Memory B cell (primary cell): ENCODE measurements around the gene RNF111.

Experiments used
- ATAC-seq: fragments of 150-1000 bp; cut with Tn5 transposase; 2 replicates; pipeline ENCODE4 v1.10.0; 2021; ENCODE audit warnings: low read depth, mild to moderate bottlenecking, moderate library complexity
- DNase-seq, 2 donors: peaks; one replicate each; pipeline ENCODE4 v3.0.0; 2022; ENCODE audit warnings: low spot score in 2 of 2
- H3K27ac Mint-ChIP-seq: one replicate; pipeline ENCODE4 v1.8.0; 2022; ENCODE audit warnings: mild to moderate bottlenecking, moderate library complexity, mixed read lengths
- H3K27me3 Mint-ChIP-seq: one replicate; pipeline ENCODE4 v1.8.0; 2022; ENCODE audit warnings: mixed read lengths
- H3K36me3 Mint-ChIP-seq: one replicate; pipeline ENCODE4 v1.8.0; 2022; ENCODE audit warnings: mild to moderate bottlenecking, mixed read lengths
- H3K4me1 Mint-ChIP-seq: one replicate; pipeline ENCODE4 v1.8.0; 2022; ENCODE audit warnings: mixed read lengths
- H3K4me3 Mint-ChIP-seq: one replicate; pipeline ENCODE4 v1.8.0; 2022; ENCODE audit warnings: mild to moderate bottlenecking, moderate library complexity, mixed read lengths
- H3K9me3 Mint-ChIP-seq: one replicate; pipeline ENCODE4 v1.8.0; 2022; ENCODE audit warnings: mixed read lengths

The RNF111 gene

GRCh38 chr15:59014068-59014467 lies 26.6 kb downstream of the RNF111 start:
- no peak for DNase-seq
- H3K27me3 Mint-ChIP-seq: no peaks in the 10 kb centered on the region
- H3K27ac Mint-ChIP-seq: peak overlapping the region; percentile 58
- no peak for ATAC-seq
- no peak overlapping the region for H3K4me3 Mint-ChIP-seq
- no peaks in the 10 kb centered on the region for H3K9me3 Mint-ChIP-seq
- peaks cover 8% of the 10 kb centered on the region for H3K4me1 Mint-ChIP-seq
- peaks cover 7% of the 10 kb centered on the region for H3K36me3 Mint-ChIP-seq

- H3K9me3 Mint-ChIP-seq: no peaks in the 10 kb centered on the region
- H3K27me3 Mint-ChIP-seq: no peaks in the 10 kb centered on the region
- ATAC-seq: no peak
- H3K4me3 Mint-ChIP-seq: no peak overlapping the region
- peaks cover 10% of the 10 kb centered on the region for H3K36me3 Mint-ChIP-seq
- H3K4me1 Mint-ChIP-seq: peaks cover 9% of the 10 kb centered on the region
- H3K27ac Mint-ChIP-seq: no peak overlapping the region
- DNase-seq: no peak
These were observed 30.0 kb downstream of the RNF111 start for GRCh38 chr15:59017449-59017848.

GRCh38 chr15:59018833-59019232 lies 31.4 kb downstream of the RNF111 start:
- peaks cover 7% of the 10 kb centered on the region for H3K4me1 Mint-ChIP-seq
- H3K9me3 Mint-ChIP-seq: no peaks in the 10 kb centered on the region
- H3K27me3 Mint-ChIP-seq: no peaks in the 10 kb centered on the region

GRCh38 chr15:59020322-59020721 lies 32.9 kb downstream of the RNF111 start:
- peaks cover 7% of the 10 kb centered on the region for H3K4me1 Mint-ChIP-seq
- H3K27me3 Mint-ChIP-seq: no peaks in the 10 kb centered on the region
- no peak for DNase-seq
- H3K9me3 Mint-ChIP-seq: no peaks in the 10 kb centered on the region
- no peak for ATAC-seq
- H3K27ac Mint-ChIP-seq: peak overlapping the region; percentile 38
- H3K36me3 Mint-ChIP-seq: peaks cover 17% of the 10 kb centered on the region
- H3K4me3 Mint-ChIP-seq: no peak overlapping the region

More at GRCh38 chr15:59018833-59019232, 31.4 kb downstream of the RNF111 start:
- no peak overlapping the region for H3K4me3 Mint-ChIP-seq
- peaks cover 12% of the 10 kb centered on the region for H3K36me3 Mint-ChIP-seq
- H3K27ac Mint-ChIP-seq: no peak overlapping the region
- peak; percentile 66 for ATAC-seq
- no peak for DNase-seq

- H3K36me3 Mint-ChIP-seq: peaks cover 14% of the 10 kb centered on the region
- H3K4me1 Mint-ChIP-seq: peaks cover 9% of the 10 kb centered on the region
- no peak for ATAC-seq
- no peak for DNase-seq
- H3K4me3 Mint-ChIP-seq: no peak overlapping the region
- H3K27ac Mint-ChIP-seq: peak overlapping the region; percentile 75
- H3K27me3 Mint-ChIP-seq: no peaks in the 10 kb centered on the region
- H3K9me3 Mint-ChIP-seq: no peaks in the 10 kb centered on the region
These were observed 34.7 kb downstream of the RNF111 start for GRCh38 chr15:59022188-59022587.

- Mint-ChIP-seq H3K9me3 (no peaks in the 10 kb centered on the region), H3K27ac (no peak overlapping the region), H3K4me3 (no peak overlapping the region), H3K4me1 (peaks cover 13% of the 10 kb centered on the region), H3K36me3 (peaks cover 25% of the 10 kb centered on the region), H3K27me3 (no peaks in the 10 kb centered on the region)
- no peak for DNase-seq
- no peak for ATAC-seq
These were observed 38.7 kb downstream of the RNF111 start for GRCh38 chr15:59026207-59026606.

GRCh38 chr15:59028387-59028955 lies 41.0 kb downstream of the RNF111 start:
- Mint-ChIP-seq H3K9me3 (no peaks in the 10 kb centered on the region), H3K36me3 (peaks cover 33% of the 10 kb centered on the region), H3K4me3 (no peak overlapping the region), H3K4me1 (peaks cover 17% of the 10 kb centered on the region), H3K27me3 (no peaks in the 10 kb centered on the region), H3K27ac (no peak overlapping the region)
- DNase-seq (no peak), ATAC-seq (no peak)

GRCh38 chr15:59029554-59029953 lies 42.1 kb downstream of the RNF111 start:
- H3K27ac Mint-ChIP-seq: peak overlapping the region; percentile 45
- H3K27me3 Mint-ChIP-seq: no peaks in the 10 kb centered on the region
- H3K4me1 Mint-ChIP-seq: peaks cover 17% of the 10 kb centered on the region
- ATAC-seq (no peak), DNase-seq (no peak)
- no peak overlapping the region for H3K4me3 Mint-ChIP-seq
- H3K9me3 Mint-ChIP-seq: no peaks in the 10 kb centered on the region
- H3K36me3 Mint-ChIP-seq: peaks cover 36% of the 10 kb centered on the region

- Mint-ChIP-seq H3K27me3 (no peaks in the 10 kb centered on the region), H3K9me3 (peaks cover 5% of the 10 kb centered on the region), H3K4me3 (no peak overlapping the region), H3K36me3 (peaks cover 47% of the 10 kb centered on the region), H3K27ac (no peak overlapping the region), H3K4me1 (peaks cover 17% of the 10 kb centered on the region)
- no peak for ATAC-seq
- DNase-seq: no peak
These were observed 47.7 kb downstream of the RNF111 start for GRCh38 chr15:59035201-59035600.

- peaks cover 35% of the 10 kb centered on the region for H3K36me3 Mint-ChIP-seq
- no peak overlapping the region for H3K4me3 Mint-ChIP-seq
- peaks cover 19% of the 10 kb centered on the region for H3K4me1 Mint-ChIP-seq
- H3K27ac Mint-ChIP-seq: no peak overlapping the region
- H3K9me3 Mint-ChIP-seq: peaks cover 5% of the 10 kb centered on the region
- ATAC-seq: no peak
- no peak for DNase-seq
- H3K27me3 Mint-ChIP-seq: no peaks in the 10 kb centered on the region
These were observed 51.8 kb downstream of the RNF111 start for GRCh38 chr15:59039225-59039624.

- no peak for ATAC-seq
- DNase-seq: no peak
- no peaks in the 10 kb centered on the region for H3K9me3 Mint-ChIP-seq
- no peak overlapping the region for H3K4me3 Mint-ChIP-seq
- no peak overlapping the region for H3K27ac Mint-ChIP-seq
- no peaks in the 10 kb centered on the region for H3K27me3 Mint-ChIP-seq
- peaks cover 16% of the 10 kb centered on the region for H3K36me3 Mint-ChIP-seq
- peaks cover 17% of the 10 kb centered on the region for H3K4me1 Mint-ChIP-seq
These were observed 54.6 kb downstream of the RNF111 start for GRCh38 chr15:59042041-59042440.

GRCh38 chr15:59048897-59049296 lies 61.4 kb downstream of the RNF111 start:
- Mint-ChIP-seq H3K9me3 (no peaks in the 10 kb centered on the region), H3K27ac (no peak overlapping the region), H3K36me3 (peaks cover 10% of the 10 kb centered on the region), H3K4me3 (no peak overlapping the region), H3K4me1 (peaks cover 9% of the 10 kb centered on the region), H3K27me3 (no peaks in the 10 kb centered on the region)
- DNase-seq: no peak
- ATAC-seq: no peak

- peak; percentile 50 for ATAC-seq
- no peak for DNase-seq
- no peaks in the 10 kb centered on the region for H3K9me3 Mint-ChIP-seq
- H3K4me1 Mint-ChIP-seq: peaks cover 9% of the 10 kb centered on the region
- peaks cover 16% of the 10 kb centered on the region for H3K36me3 Mint-ChIP-seq
- H3K27ac Mint-ChIP-seq: peak overlapping the region; percentile 22
- H3K4me3 Mint-ChIP-seq: no peak overlapping the region
- no peaks in the 10 kb centered on the region for H3K27me3 Mint-ChIP-seq
These were observed 64.7 kb downstream of the RNF111 start for GRCh38 chr15:59051873-59052861.

- no peaks in the 10 kb centered on the region for H3K9me3 Mint-ChIP-seq
- no peak overlapping the region for H3K4me3 Mint-ChIP-seq
- H3K36me3 Mint-ChIP-seq: peaks cover 17% of the 10 kb centered on the region
- DNase-seq (no peak), ATAC-seq (no peak)
- H3K4me1 Mint-ChIP-seq: peaks cover 9% of the 10 kb centered on the region
- H3K27ac Mint-ChIP-seq: no peak overlapping the region
- no peaks in the 10 kb centered on the region for H3K27me3 Mint-ChIP-seq
These were observed 65.5 kb downstream of the RNF111 start for GRCh38 chr15:59052915-59053407.
